Measurements from ENCODE around the gene ZDHHC11.
"Not testable (repeated sequence)": the region's sequence is repeated elsewhere in the genome, so short reads cannot be mapped to it uniquely, and the experiment has no call there.

Gene ZDHHC11

DNA sequence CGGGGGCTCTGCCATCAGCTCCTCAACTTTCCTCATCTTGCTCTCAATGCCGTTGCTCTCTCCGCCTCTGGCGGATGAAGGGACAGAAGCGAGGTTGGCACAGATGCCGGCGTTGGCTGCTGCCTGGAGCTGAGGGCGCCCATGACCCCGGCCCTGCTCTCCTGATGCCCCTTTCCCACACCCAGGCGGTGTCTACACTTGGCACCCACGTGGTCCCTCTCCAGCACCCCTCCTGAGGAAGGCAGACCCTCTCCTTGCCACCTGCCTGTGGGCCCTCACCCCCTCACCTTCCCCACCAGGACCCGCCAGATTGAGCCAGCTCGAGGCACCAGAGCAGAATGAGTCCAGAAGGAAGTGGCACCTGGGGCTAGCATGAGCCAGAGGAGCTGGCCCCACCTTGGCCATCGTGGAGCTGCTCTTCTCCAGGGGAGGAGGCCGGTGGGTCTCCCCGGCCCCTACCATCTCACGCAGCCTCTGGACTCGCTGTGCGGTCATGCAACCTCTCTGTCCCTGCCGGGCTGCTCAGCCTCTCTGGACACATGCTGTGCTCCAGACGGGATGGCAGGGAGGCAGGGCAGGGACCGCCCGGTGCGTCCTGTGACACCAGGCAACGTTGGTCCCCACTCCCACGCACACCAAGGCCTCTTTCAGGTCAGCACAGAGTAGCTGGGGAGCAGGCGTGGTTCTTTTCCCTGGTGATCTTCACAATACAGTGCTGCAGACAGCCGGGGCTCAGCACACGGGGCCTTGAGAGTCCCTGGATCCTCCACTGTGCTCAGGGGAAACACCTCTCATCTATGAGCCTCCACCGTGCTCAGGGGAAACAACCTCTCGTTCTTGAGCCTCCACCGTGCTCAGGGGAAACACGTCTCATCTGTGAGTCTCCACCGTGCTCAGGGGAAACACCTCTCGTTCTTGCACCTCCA, 4.8 kb downstream of the ZDHHC11 start:
- DNase-seq (ENCODE audit: extremely low read depth in 1 of 2, low read depth in 1 of 2) = not testable (repeated sequence)

DNA sequence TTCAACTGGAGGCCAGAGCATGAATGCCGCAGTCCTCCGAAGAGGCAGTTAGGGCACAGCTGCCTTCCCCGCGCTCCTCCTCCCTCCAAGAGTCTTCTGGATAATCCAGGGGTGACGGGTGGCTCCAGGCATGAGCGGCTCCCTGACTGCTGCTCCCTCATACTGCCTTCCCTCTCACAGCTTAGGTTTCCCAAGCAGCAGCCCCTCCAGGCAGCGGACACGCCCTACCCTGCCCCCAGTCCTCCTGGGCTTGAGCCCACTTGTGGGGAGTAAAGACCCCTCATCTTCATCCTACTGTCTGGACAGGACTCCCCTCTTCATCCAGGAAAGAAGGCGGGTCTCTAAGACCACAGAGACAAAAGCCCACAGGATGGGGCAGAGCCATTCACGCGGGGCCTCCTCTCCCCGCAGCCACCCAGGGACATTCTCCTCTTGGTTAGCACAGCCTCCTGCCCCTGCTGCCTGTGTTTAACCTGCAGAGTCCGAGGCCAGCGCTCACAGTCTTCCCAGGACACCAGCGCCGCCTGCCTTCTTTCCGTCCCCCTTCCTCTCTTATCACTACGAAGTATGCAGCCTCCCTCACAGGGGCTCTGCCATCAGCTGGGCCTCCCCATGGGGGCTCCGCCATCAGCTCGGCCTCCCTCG, 5.6 kb downstream of the ZDHHC11 start:
- DNase-seq (ENCODE audit: extremely low read depth in 1 of 2, low read depth in 1 of 2) = not testable (repeated sequence)

DNA sequence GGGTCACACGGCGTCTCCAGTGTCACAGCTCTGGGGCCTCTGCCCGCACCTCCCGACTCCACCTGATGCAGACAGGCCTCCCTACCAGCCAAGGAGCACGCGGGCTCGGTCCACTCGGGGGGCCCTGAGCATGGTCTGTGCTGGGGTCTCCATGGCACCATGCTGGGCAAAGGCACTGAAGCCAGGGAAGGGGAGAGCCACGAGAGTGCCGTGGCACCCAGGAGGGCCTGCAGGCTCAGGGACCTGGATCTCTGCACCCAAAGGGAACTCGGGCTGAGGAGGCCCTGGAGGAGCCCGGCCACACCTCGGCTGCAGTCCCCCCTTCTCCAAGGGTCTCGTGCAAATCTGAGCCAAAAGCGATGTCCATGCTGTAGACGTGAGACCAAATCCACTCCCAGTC, 6.4 kb downstream of the ZDHHC11 start:
- DNase-seq (ENCODE audit: extremely low read depth in 1 of 2, low read depth in 1 of 2) = not testable (repeated sequence)

DNA sequence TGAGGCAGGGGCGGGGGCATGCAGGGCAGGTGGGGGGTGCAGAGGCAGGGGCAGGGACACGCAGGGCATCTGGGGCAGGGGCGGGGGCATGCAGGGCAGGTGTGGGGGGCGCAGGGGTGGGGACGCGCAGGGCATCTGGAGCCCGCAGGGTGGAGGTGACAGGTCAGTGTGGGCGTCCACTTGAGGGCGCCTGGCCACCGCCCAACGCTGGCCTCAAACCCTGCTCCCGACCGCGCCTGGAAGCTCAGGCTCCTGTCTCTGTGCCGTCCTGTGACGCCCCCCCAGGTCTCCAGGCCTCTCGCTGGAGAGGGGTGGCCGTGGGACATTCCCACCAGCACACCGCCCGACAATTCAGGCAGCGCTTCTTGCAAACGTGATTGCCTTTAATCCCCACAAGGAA, 6.9 kb downstream of the ZDHHC11 start:
- not testable (repeated sequence) for DNase-seq (ENCODE audit: extremely low read depth in 1 of 2, low read depth in 1 of 2)

DNA sequence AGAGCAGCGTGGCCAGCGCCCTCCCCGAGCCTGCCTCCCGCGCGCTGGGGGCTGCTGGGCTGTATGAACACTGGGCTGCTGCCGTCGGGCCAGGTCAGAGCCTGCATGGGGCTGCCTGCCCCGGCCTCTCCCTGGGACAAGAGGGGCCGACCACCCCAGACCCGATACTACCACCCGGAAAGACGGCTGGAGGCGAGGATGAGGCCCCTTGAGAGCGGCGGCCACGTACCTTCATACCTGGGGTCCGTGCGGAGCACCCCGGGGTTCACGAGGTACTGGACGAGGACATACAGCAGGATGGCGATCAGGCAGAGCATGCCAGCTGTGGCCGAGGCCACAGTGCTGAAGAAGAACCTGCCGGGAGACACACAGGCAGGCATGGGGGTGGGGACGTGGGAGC, 7.4 kb downstream of the ZDHHC11 start:
- not testable (repeated sequence) for DNase-seq (ENCODE audit: extremely low read depth in 1 of 2, low read depth in 1 of 2)

DNA sequence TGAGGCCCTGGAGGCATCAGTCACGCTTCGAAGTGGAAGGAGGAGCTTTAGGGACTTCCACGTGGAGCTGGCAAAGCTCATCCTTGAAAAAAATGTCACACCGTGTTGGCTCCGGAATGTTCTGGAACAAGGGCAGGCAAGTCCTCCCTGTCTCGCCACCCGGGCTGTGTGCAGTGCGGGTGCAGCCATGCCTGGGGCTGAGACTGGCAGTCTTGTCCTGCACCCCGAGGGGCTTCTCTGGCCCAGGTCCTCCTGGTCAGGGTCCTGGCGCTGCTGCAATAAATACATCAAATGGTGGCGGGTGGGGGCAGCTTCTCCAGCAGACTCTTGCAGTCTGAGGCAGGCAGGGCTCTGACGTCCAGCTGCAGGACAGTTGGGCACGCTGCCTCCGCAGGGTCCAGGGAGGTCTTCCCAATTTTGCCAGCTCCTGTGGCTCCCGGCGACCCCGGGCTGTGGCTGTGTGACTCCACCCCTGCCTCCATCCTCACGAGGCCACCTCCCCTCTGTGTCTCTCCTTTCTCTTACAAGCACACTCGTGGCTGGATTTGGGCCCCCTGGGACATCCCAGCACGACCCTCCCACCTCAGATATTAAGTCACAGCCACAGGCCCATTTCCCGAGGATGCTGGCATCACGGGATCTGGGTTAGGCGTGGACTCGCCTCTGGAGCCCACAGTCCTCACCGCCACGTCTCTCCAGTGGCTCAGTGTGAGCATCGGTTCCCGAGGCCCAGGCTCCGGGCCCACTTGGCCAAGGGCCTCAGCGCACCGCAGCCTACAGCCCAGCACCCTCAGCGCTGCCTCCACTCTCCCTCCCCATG, 8.2 kb downstream of the ZDHHC11 start:
- DNase-seq (ENCODE audit: extremely low read depth in 1 of 2, low read depth in 1 of 2) = not testable (repeated sequence)

DNA sequence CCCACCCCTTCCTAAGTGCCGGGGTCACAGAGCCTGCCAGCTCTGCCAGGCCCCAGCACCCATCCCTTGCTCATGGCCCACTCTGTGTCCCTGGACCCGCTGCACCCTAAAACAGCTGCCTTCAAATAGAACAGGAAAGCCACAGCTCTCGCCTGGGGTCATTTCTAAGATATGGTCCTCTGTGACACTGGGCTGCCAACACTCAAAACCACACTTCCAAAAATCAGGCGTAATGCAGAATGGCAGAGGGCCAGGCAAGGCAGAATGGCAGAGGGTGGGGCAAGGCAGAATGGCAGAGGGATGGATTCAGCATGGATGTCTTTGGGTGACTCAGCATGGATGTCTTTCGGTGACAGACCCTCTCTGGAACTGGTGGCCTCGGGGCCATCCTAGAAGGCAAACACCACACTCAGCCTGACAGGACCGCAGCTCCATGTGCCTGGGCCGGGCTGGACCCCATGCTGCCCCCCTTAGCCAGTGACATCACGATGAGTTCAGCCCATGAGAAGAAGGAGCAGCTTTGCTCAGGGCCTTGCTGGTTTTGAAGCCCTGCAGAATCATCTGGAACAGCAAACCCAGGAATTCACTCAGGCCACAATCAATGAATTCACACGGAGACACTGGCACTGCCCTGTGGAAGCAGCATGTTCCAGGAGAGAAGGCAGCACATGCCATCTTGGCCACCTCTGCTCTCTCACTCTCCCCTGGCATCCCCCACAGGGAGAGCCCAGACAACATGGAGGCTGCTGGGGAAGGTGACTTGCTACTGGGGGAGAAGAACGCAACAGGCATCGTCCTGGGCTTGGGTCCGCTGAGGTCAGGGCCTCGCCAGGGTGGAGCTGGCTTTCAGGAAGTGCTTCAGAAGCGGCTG, 9.0 kb downstream of the ZDHHC11 start:
- DNase-seq (ENCODE audit: extremely low read depth in 1 of 2, low read depth in 1 of 2) = not testable (repeated sequence)

DNA sequence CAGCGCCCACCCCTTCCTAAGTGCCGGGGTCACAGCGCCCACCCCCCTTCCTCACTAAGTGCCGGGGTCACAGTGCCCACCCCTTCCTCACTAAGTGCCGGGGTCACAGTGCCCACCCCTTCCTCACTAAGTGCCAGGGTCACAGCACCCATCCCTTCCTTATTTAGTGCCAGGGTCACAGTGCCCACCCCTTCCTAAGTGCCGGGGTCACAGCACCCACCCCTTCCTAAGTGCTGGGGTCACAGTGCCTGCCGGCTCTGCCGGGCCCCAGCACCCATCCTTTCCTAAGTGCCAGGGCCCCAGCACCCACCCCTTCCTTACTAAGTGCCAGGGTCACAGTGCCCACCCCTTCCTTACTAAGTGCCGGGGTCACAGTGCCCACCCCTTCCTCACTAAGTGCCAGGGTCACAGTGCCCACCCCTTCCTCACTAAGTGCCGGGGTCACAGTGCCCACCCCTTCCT, 9.8 kb downstream of the ZDHHC11 start:
- DNase-seq (ENCODE audit: extremely low read depth in 1 of 2, low read depth in 1 of 2) = not testable (repeated sequence)

DNA sequence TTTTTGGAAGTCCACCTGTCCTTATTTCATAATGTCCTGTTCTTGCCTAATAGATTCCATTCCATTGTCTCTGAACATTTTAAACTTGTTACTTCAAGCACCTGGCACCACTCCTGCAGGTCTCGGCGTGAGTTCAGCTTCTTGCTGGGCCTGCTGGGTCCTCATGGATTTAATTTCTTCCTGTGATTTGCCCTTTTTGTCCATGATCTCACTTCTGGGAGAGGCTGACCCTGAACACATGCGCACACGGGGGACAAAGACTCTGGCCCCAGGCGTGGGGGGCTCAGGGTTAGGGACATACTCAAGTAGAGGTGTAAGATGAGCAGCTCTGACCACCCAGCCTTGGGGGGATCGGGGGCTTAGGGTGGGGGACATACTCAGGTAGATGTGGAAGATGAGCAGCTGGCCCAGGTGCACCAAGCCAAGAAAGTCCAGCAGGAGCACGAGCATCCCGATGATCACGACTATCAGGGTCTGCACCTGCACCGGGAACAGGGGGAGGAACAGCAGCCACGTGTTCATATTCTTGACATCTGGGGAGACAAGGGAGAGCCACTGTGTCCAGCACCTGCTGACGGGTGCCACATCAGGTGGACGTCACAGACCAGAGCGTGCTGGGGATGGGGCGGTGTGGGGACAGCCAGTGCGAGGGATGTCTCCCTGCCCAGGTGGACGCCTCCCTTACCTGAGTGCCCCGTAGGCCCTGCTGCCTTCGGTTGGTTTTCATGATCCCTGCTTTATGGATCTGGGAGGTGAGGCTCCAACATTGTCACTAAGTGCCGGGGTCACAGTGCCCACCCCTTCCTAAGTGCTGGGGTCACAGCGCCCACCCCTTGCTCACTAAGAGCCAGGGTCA, 10.4 kb downstream of the ZDHHC11 start:
- not testable (repeated sequence) for DNase-seq (ENCODE audit: extremely low read depth in 1 of 2, low read depth in 1 of 2)

DNA sequence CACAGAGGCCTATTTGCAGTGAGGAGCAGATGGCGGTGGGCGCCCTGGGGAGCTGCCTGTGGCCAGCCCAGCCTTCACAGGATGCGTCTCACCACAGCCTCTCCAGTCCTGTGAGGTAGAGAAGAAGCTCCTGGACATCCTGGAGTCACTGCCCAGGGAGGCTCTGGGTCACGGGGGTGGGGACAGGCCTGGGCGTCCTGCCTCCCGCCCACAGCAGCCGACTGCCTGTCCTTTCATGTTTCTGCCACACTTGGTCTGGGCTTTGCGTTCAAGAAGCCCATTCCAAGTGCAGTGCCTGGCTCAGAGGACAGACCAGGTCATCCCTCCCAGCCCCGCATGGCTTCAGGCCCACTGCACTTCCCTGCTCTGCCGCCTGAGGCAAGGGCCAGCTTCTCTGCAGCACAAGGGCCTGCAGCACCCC, 12.3 kb downstream of the ZDHHC11 start:
- not testable (repeated sequence) for DNase-seq (ENCODE audit: extremely low read depth in 1 of 2, low read depth in 1 of 2)

DNA sequence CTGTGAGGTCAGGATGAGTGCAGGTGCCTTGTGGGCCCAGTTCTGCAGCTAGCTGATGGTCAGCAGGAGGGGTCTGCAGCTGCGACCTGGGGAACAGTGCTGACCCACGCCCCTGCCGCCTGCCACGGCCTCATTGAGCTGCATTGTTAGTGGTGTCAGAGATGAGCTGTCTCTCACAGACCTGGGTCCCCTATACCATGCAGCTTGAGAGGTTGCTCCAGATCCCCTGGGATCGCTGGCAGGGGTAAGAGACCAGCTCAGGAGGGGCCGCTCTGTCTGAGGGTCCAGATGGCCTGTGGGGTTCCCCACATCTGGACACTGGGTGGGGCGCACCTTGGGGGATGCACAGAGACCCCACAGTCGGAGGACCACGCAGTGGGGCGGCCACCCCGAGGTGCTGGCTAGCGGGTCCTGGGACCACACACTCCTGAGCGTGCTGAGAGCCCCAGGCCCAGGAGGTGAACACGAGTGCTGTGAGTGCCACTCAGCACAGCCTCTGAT, 13.1 kb downstream of the ZDHHC11 start:
- DNase-seq (ENCODE audit: extremely low read depth in 1 of 2, low read depth in 1 of 2) = not testable (repeated sequence)

DNA sequence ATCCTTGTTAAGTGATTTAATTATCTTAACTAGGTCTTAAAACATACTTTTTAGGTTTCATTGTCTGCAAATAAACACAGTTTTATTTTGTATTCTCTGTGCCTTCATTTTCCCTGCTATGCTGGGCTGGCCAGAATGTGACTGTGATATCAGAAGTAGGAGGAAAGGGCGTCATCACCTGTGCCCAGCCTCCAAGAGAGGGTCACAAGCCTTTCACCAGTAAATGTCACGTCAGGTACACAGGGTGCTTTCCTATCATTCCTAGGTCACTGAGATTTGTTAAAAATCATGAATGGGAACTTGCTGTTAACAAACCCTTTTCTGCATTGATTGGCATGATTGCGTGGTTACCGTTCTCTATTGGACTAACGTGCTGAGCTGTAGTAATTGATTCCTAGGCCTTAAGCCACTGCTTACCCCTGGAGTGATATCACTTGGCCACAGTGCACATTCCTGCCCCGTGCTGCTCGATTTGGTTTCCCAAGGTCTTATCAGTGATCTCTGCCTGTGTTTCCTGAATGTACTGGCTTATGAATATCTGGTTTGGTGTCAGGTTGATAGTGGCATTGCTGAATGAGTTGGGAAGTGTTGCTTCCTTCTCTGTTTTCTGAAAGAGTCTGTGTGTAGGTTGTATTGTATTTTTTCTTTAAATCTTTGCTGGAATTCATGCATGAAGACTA, 14.7 kb downstream of the ZDHHC11 start:
- not testable (repeated sequence) for DNase-seq (ENCODE audit: extremely low read depth in 1 of 2, low read depth in 1 of 2)

DNA sequence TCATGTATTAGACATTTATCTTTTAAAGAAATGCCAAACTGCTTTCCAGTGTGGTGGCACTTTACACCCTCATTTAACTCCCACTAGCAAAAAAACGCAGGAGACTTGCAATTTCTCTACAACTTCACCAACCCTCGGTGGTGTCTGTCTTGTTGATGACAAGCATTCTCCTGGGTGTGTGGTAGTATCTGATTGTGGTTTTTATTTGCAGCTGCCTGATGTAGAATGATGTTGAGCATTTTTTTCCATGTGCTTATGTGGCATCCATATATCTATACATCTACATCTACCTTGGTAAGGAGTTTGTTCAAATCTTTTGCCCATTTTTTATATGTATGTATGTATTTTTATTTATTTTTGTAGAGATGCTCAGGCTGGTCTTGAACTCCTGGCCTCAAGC, 16.8 kb downstream of the ZDHHC11 start:
- not testable (repeated sequence) for DNase-seq (ENCODE audit: extremely low read depth in 1 of 2, low read depth in 1 of 2)

DNA sequence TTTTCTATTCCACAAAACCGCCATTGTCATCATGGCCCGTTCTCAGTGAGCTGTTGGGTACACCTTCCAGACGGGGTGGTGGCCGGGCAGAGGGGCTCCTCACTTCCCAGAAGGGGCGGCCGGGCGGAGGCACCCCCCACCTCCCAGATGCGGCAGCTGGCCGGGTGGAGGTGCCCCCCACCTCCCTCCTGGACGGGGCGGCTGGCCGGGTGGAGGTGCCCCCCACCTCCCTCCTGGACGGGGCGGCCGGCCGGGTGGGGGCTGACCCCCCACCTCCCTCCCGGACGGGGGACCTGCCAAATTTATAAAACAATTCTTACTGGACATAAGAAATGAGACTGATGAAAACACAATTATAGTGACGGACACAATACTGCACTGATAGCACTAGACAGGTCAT, 22.6 kb downstream of the ZDHHC11 start:
- not testable (repeated sequence) for DNase-seq (ENCODE audit: extremely low read depth in 1 of 2, low read depth in 1 of 2)

DNA sequence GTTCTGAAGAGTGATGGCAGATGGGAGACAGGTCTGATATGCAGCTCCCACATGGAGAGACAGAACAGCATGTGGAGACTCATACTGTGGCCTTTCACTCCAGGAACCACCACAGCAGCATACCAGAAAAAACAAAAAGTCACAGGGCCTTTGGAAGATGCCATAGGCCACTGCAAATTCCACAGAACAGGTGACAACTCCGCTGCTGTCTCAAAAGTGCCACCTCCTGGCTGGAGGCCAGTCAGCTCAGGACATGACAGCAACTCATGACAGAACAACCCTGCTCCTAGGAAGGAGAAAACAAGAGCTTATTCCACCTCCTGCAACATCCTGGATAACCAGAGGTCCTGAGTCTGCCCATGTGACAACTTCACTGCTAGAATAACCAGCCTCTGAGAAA, 25.2 kb downstream of the ZDHHC11 start:
- DNase-seq (ENCODE audit: extremely low read depth in 1 of 2, low read depth in 1 of 2) = not testable (repeated sequence)

DNA sequence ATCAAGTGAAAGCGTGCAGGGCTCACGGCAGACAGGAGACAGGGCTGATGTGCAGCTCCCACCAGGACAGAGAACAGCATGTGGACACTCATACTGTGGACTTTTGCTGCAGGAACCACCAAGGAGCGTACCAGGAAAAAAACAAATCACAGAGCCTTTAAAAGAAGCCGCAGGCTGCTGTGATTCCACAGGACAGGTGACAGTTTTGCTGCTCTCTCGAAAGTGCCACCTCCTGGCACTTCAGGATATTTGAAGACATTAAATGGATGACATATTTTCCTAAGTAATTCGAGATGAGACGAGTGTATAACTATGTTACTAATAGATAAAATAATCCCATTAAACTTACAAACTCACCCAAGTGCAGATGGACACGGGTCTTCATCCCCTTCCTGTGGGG, 29.3 kb downstream of the ZDHHC11 start:
- no peak for DNase-seq (ENCODE audit: extremely low read depth in 1 of 2, low read depth in 1 of 2)

DNA sequence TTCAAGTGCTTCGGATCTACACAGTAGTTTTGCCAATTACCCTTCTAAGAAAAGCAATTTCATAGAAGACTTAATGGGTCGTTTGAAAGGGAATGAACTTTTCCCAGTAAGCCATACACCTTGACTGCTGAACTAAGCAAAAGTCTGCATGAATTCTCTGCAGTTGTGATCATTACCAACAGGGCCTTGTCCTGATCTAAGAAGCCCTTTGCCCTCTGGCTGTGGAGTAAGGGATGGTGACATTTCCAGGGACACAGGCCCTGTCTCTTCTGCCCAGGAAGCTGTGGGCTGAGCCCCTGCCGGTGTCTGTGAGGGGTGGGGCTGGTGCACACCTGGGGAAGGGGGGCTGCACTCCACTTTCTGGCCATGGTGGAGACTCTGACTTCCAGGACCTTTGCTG, 30.5 kb downstream of the ZDHHC11 start:
- DNase-seq (ENCODE audit: extremely low read depth in 1 of 2, low read depth in 1 of 2) = no peak

DNA sequence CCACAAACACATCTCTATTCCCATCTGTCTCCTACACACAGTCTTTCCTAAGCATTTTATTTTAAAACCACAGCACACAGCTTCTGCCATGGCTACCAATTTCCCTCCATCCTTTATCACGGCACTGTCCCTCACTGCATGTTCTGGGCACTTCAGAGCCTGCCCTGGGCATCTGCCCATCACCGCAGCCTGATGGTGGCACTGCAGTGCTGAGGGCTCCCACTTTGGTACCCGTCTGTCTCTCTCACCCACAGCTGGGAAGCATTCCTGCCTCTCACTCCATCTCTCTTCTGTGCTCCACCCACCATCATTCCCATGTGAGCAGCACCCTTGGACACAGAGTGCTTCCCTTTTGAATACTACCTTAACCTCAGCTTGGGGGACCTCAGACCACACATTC, 31.7 kb downstream of the ZDHHC11 start:
- no peak for DNase-seq (ENCODE audit: extremely low read depth in 1 of 2, low read depth in 1 of 2)

Data from stimulated activated CD8-positive, alpha-beta memory T cell treated with anti-CD3 and anti-CD28 coated beads, Interleukin-7, amount 100 ng/mL, for 48 hours (primary cell).